Suprapubic skin (tissue), 4 donors: Measurements from ENCODE around the gene CLC. TPM values are rescaled to one million over a fixed set of nuclear protein-coding genes. Genes with fewer than 3 reads are reported as not detected.

ENCODE experiments used
- DNase-seq, 2 donors: peaks; one replicate each; pipeline ENCODE4 v3.0.0-alpha.2; 2019; ENCODE audit warnings: low spot score in 2 of 2
- H3K27ac ChIP-seq: fragments of 200-600 bp; sonication (generic); one replicate; pipeline ENCODE4 v1.5.1; 2019
- H3K27me3 ChIP-seq: fragments of 200-600 bp; sonication (generic); one replicate; pipeline ENCODE4 v1.5.1; 2019
- H3K36me3 ChIP-seq: fragments of 200-600 bp; sonication (generic); one replicate; pipeline ENCODE4 v1.5.1; 2019
- H3K4me1 ChIP-seq: fragments of 200-600 bp; sonication (generic); one replicate; pipeline ENCODE4 v1.5.1; 2019
- H3K4me3 ChIP-seq: fragments of 200-600 bp; sonication (generic); one replicate; pipeline ENCODE4 v1.5.1; 2019; ENCODE audit warnings: mild to moderate bottlenecking
- H3K9me3 ChIP-seq: fragments of 200-600 bp; sonication (generic); one replicate; pipeline ENCODE4 v1.5.1; 2019
- CTCF ChIP-seq, 2 donors: fragments of 200-600 bp in 1 of 2; fragments of 450-650 bp in 1 of 2; sonication (generic) in 1 of 2; IDR thresholded peaks; one replicate each; pipeline ENCODE4 v1.5.1; 2016 to 2019; ENCODE audit warnings: antibody characterized with exemption in 2 of 2, mild to moderate bottlenecking in 1 of 2, moderate library complexity in 1 of 2
- EP300 ChIP-seq: sonication (generic); formaldehyde crosslinking; IDR thresholded peaks from one replicate; pipeline ENCODE4 v1.6.1; 2017; ENCODE audit warnings: antibody characterized with exemption
- POLR2A ChIP-seq, 2 donors: fragments of 450-650 bp; IDR thresholded peaks; one replicate each; pipeline ENCODE4 v1.6.1; 2017; ENCODE audit warnings: antibody characterized with exemption in 2 of 2, mild to moderate bottlenecking in 2 of 2, moderate library complexity in 2 of 2
- POLR2AphosphoS5 ChIP-seq, 3 donors: sonication (generic); formaldehyde crosslinking; IDR thresholded peaks; one replicate each; pipeline ENCODE4 v1.6.1; 2017; ENCODE audit warnings: antibody characterized with exemption in 3 of 3
- WGBS: methylation state at CpG from one replicate; pipeline ENCODE4 v1.1.5; 2018; 5-methylcytosine and 5-hydroxymethylcytosine counted together
- total RNA-seq, 4 donors: library from RNA; depleted of rRNA; stranded (reverse); fragments of >200 nt; gene quantifications; one replicate each; pipeline ENCODE4 v1.1.0, GENCODE V29; 2016

CLC gene
- total RNA-seq, 4 donors from 2014 or later = not detected

- Histone ChIP-seq H3K4me3 (no peak overlapping the region), H3K36me3 (no peaks in the 10 kb centered on the region), H3K9me3 (no peaks in the 10 kb centered on the region), H3K27ac (no peak overlapping the region), H3K27me3 (no peaks in the 10 kb centered on the region), H3K4me1 (no peaks in the 10 kb centered on the region)
- WGBS = 94% methylated on average over 4 of the region's 4 CpGs
- no peak for DNase-seq
- TF ChIP-seq CTCF (IDR thresholded peaks at IDR 0.05) (no peak), EP300 (no peak), POLR2AphosphoS5 (IDR thresholded peaks at IDR 0.05) (no peak), POLR2A (IDR thresholded peaks at IDR 0.05) (no peak)
Measured at GRCh38 chr19:39710333-39710890, 27.4 kb downstream of the CLC start.

GRCh38 chr19:39709026-39709872 is 28.6 kb downstream of the CLC start:
- H3K36me3 ChIP-seq = no peaks in the 10 kb centered on the region
- H3K4me1 ChIP-seq = no peaks in the 10 kb centered on the region
- no peaks in the 10 kb centered on the region for H3K9me3 ChIP-seq
- DNase-seq = no peak
- 81% methylated on average over 5 of the region's 5 CpGs for WGBS
- no peak for TF ChIP-seq POLR2A (IDR thresholded peaks at IDR 0.05)
- TF ChIP-seq CTCF (IDR thresholded peaks at IDR 0.05) = no peak
- no peak for TF ChIP-seq POLR2AphosphoS5 (IDR thresholded peaks at IDR 0.05)
- TF ChIP-seq EP300 = no peak
- no peaks in the 10 kb centered on the region for H3K27me3 ChIP-seq
- no peak overlapping the region for H3K4me3 ChIP-seq
- H3K27ac ChIP-seq = no peak overlapping the region

- Histone ChIP-seq H3K27me3 (no peaks in the 10 kb centered on the region), H3K9me3 (no peaks in the 10 kb centered on the region), H3K36me3 (no peaks in the 10 kb centered on the region), H3K4me1 (no peaks in the 10 kb centered on the region), H3K27ac (no peak overlapping the region), H3K4me3 (no peak overlapping the region)
- WGBS = 87% methylated on average over 6 of the region's 6 CpGs
- DNase-seq = no peak
- TF ChIP-seq CTCF (IDR thresholded peaks at IDR 0.05) = no peak
- no peak for TF ChIP-seq POLR2AphosphoS5 (IDR thresholded peaks at IDR 0.05)
- no peak for TF ChIP-seq EP300
- no peak for TF ChIP-seq POLR2A (IDR thresholded peaks at IDR 0.05)
Measured at GRCh38 chr19:39708594-39708993, 29.2 kb downstream of the CLC start.

DNA sequence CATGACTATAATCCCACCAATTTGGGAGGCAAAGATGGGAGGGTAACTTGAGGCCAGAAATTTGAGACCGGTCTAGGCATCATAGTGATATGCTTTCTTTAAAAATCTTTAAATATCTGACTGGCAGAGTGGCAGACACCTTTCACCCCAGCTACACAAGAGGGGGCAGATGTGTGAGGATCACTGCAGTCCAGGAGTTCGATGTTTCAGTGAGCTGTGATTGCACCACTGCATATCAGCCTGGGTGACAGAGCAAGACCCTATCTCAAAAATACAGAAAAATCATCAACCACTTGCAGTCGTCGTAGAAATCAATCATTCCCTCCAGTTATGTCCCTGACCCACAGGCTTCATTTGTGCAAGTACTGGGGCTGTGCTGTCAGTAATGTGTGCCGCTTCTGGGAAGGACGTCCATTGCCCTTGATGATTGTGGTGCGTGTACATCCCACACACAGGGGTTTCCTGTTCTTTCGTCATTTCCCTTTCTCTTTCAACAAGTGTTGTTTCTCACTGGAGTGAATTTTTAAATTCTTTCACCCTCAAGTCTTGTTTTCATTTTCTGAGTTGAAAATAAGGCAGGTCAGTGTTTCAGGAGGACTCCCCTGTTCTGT is 32.1 kb downstream of the CLC start:
- no peak overlapping the region for H3K4me3 ChIP-seq
- 70% methylated on average over 8 of the region's 8 CpGs for WGBS
- no peak overlapping the region for H3K27ac ChIP-seq
- peaks cover 6% of the 10 kb centered on the region for H3K27me3 ChIP-seq
- H3K4me1 ChIP-seq = no peaks in the 10 kb centered on the region
- no peak for TF ChIP-seq POLR2A (IDR thresholded peaks at IDR 0.05)
- no peak for TF ChIP-seq EP300
- TF ChIP-seq POLR2AphosphoS5 (IDR thresholded peaks at IDR 0.05) = no peak
- TF ChIP-seq CTCF (IDR thresholded peaks at IDR 0.05) = no peak
- H3K9me3 ChIP-seq = no peaks in the 10 kb centered on the region
- no peaks in the 10 kb centered on the region for H3K36me3 ChIP-seq
- no peak for DNase-seq
